Vagina (tissue), 2 donors: ENCODE results near the gene NOL4L.

Source experiments
- POLR2A ChIP-seq, 2 donors: fragments of 450-650 bp; IDR thresholded peaks; one replicate each; pipeline ENCODE4 v1.6.1; 2017; ENCODE audit warnings: antibody characterized with exemption in 2 of 2, mild to moderate bottlenecking in 2 of 2, moderate library complexity in 2 of 2
- TF ChIP-seq, protein P1 (sequence below), 3 experiments: fragments of 450-650 bp in 2 of 3; fragments of 200-600 bp in 1 of 3; sonication (generic) in 1 of 3; IDR thresholded peaks; one replicate each; pipeline ENCODE4 v1.5.1; 2017 to 2019; ENCODE audit warnings: antibody characterized with exemption in 3 of 3, mild to moderate bottlenecking in 2 of 3, moderate library complexity in 2 of 3

DNA sequence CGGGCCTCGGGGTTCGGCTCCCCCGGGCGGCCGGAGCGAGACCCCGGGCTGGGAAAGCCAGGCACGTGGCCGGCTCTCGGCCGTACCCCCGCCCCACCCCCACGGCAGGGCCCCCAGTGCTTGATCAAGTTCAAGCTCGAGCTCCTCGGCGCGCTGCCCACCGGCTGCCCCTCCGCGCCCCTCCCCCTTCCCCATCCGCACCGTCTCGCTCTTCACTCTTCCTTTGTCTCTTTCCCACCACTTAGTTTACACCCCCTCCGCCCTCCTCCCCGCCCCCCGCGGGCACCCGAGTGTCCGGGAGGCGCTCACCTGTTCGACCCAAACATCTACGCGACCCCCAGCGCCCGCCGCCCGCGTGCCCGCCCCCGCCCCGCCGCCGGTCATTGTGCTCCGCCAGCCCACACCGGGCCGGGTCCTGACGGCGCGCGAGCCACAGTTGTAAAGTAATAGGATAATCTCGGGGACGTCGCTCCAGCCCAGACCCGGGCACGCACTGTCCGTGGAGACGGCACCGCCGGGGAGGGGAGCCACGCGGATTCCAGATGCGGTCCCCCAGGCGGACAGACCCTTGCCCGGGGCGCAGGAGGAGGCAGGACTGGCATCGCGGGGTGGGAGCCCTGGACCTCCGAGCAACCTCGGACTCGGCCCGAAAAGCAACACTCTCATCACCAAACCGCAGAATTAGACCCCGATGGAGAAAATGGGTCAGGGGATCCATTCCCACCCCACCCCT is 100.7 kb downstream of the NOL4L start:
- TF ChIP-seq, protein P1, sequence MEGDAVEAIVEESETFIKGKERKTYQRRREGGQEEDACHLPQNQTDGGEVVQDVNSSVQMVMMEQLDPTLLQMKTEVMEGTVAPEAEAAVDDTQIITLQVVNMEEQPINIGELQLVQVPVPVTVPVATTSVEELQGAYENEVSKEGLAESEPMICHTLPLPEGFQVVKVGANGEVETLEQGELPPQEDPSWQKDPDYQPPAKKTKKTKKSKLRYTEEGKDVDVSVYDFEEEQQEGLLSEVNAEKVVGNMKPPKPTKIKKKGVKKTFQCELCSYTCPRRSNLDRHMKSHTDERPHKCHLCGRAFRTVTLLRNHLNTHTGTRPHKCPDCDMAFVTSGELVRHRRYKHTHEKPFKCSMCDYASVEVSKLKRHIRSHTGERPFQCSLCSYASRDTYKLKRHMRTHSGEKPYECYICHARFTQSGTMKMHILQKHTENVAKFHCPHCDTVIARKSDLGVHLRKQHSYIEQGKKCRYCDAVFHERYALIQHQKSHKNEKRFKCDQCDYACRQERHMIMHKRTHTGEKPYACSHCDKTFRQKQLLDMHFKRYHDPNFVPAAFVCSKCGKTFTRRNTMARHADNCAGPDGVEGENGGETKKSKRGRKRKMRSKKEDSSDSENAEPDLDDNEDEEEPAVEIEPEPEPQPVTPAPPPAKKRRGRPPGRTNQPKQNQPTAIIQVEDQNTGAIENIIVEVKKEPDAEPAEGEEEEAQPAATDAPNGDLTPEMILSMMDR (IDR thresholded peaks at IDR 0.05): no peak
- TF ChIP-seq POLR2A (IDR thresholded peaks at IDR 0.05): no peak
